ENCODE measurements around the gene KLK6.

GRCh38 chr19:50921426-50922316, 47.7 kb downstream of the KLK6 start:
- TF ChIP-seq POLR2A (IDR thresholded peaks at IDR 0.05; ENCODE audit: low read depth, low read length) (no peak), POLR2AphosphoS5 (IDR thresholded peaks at IDR 0.05; ENCODE audit: low read depth, low read length) (no peak), SPI1 (IDR thresholded peaks at IDR 0.05; ENCODE audit: low read depth, low read length) (no peak), TAF1 (IDR thresholded peaks at IDR 0.05; ENCODE audit: low read depth, low read length) (no peak)
